ENCODE results near the gene MUC12. TPM values are rescaled to one million over a fixed set of nuclear protein-coding genes. Genes with fewer than 3 reads are reported as not detected.
A peak's percentile ranks its signal among the peaks of the same experiment; 100 is the strongest.

The MUC12 gene
- total RNA-seq, 1 donor from 2014 or later = 2.8 TPM

GRCh38 chr7:101017064-101017777 lies 47.9 kb downstream of the MUC12 start:
- Mint-ChIP-seq H3K9me3 (ENCODE audit: unreplicated experiment) (peaks cover 2% of the 10 kb centered on the region), H3K27ac (ENCODE audit: unreplicated experiment) (peak overlapping the region; percentile 98), H3K36me3 (ENCODE audit: low read depth, unreplicated experiment) (peaks cover 9% of the 10 kb centered on the region), H3K4me3 (ENCODE audit: unreplicated experiment) (peak overlapping the region; percentile 83), H3K27me3 (ENCODE audit: low read depth, unreplicated experiment) (peaks cover 21% of the 10 kb centered on the region), H3K4me1 (ENCODE audit: low read depth, unreplicated experiment) (no peaks in the 10 kb centered on the region)
- no peaks in the 10 kb centered on the region for H3K9me3 ChIP-seq (ENCODE audit: insufficient read depth, low read depth, low read length)
- H3K27me3 ChIP-seq (ENCODE audit: insufficient read depth, low read length) = no peaks in the 10 kb centered on the region
- peak overlapping the region; percentile 95 for H2AFZ ChIP-seq (ENCODE audit: low read depth, low read length)
- peak overlapping the region; percentile 93 for H3K9ac ChIP-seq (ENCODE audit: low read length)
- TF ChIP-seq CTCF (IDR thresholded peaks at IDR 0.05; ENCODE audit: insufficient read depth, low read depth, low read length) (no peak), EZH2 (IDR thresholded peaks at IDR 0.05; ENCODE audit: insufficient read depth, low read length) (no peak)
- no peaks in the 10 kb centered on the region for H4K20me1 ChIP-seq (ENCODE audit: insufficient read depth, low read length)
- peak overlapping the region; percentile 83 for H3K27ac ChIP-seq (ENCODE audit: low read depth, low read length)
- peak overlapping the region; percentile 67 for H3K4me3 ChIP-seq (ENCODE audit: insufficient read depth, low read depth, low read length)
- FAIRE-seq = no peak
- peak overlapping the region; percentile 99 for H3K4me2 ChIP-seq (ENCODE audit: low read length)
- H3K79me2 ChIP-seq (ENCODE audit: insufficient read depth, low read length) = no peaks in the 10 kb centered on the region
- H3K36me3 ChIP-seq (ENCODE audit: insufficient read depth, low read length) = no peaks in the 10 kb centered on the region
- peaks cover 9% of the 10 kb centered on the region for H3K4me1 ChIP-seq (ENCODE audit: insufficient read depth, low read length)
- peak; percentile 67 for DNase-seq (ENCODE audit: low read depth)

GRCh38 chr7:101018271-101019167 lies 49.2 kb downstream of the MUC12 start:
- no peaks in the 10 kb centered on the region for H3K4me1 Mint-ChIP-seq (ENCODE audit: low read depth, unreplicated experiment)
- Histone ChIP-seq H3K27me3 (ENCODE audit: insufficient read depth, low read length) (no peaks in the 10 kb centered on the region), H3K36me3 (ENCODE audit: insufficient read depth, low read length) (no peaks in the 10 kb centered on the region), H3K4me1 (ENCODE audit: insufficient read depth, low read length) (peaks cover 9% of the 10 kb centered on the region), H3K9me3 (ENCODE audit: insufficient read depth, low read depth, low read length) (no peaks in the 10 kb centered on the region), H3K9ac (ENCODE audit: low read length) (no peak overlapping the region), H3K4me3 (ENCODE audit: insufficient read depth, low read depth, low read length) (no peak overlapping the region), H2AFZ (ENCODE audit: low read depth, low read length) (no peak overlapping the region), H3K79me2 (ENCODE audit: insufficient read depth, low read length) (no peaks in the 10 kb centered on the region), H3K27ac (ENCODE audit: low read depth, low read length) (no peak overlapping the region), H4K20me1 (ENCODE audit: insufficient read depth, low read length) (no peaks in the 10 kb centered on the region), H3K4me2 (ENCODE audit: low read length) (no peak overlapping the region)
- FAIRE-seq (no peak), DNase-seq (ENCODE audit: low read depth) (no peak)
- no peaks in the 10 kb centered on the region for H3K36me3 Mint-ChIP-seq (ENCODE audit: low read depth, unreplicated experiment)
- no peaks in the 10 kb centered on the region for H3K9me3 Mint-ChIP-seq (ENCODE audit: unreplicated experiment)
- H3K27ac Mint-ChIP-seq (ENCODE audit: unreplicated experiment) = no peak overlapping the region
- TF ChIP-seq CTCF (IDR thresholded peaks at IDR 0.05; ENCODE audit: insufficient read depth, low read depth, low read length) (no peak), EZH2 (IDR thresholded peaks at IDR 0.05; ENCODE audit: insufficient read depth, low read length) (no peak)
- peaks cover 18% of the 10 kb centered on the region for H3K27me3 Mint-ChIP-seq (ENCODE audit: low read depth, unreplicated experiment)
- H3K4me3 Mint-ChIP-seq (ENCODE audit: unreplicated experiment) = no peak overlapping the region

Data from astrocyte (in vitro differentiated cells and primary cell).